ENCODE measurements around the gene RBM47. TPM values are rescaled to one million over a fixed set of nuclear protein-coding genes. Genes with fewer than 3 reads are reported as not detected.

The RBM47 gene
- total RNA-seq, 1 donor from 2014 or later, result 0.37 TPM

DNA sequence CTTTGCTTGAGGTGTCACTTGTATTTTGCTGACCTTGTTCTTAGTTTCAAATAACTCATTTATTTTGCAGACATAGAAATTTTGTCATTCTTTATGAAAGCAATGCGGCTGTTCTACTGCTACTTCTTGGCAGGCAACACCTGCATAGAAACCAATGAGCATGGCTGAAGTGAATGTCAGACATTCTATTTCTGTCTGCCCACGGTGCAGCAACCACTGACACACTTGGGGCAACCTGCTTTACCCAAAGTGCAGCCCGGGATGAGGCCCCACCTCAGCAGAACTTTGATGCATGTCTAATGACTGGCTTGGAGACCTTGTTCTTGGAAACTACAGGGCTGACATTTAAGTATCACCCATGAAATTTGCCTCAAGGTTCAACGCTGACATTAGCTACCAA lies 93.6 kb downstream of the RBM47 start:
- TF ChIP-seq, protein P1, sequence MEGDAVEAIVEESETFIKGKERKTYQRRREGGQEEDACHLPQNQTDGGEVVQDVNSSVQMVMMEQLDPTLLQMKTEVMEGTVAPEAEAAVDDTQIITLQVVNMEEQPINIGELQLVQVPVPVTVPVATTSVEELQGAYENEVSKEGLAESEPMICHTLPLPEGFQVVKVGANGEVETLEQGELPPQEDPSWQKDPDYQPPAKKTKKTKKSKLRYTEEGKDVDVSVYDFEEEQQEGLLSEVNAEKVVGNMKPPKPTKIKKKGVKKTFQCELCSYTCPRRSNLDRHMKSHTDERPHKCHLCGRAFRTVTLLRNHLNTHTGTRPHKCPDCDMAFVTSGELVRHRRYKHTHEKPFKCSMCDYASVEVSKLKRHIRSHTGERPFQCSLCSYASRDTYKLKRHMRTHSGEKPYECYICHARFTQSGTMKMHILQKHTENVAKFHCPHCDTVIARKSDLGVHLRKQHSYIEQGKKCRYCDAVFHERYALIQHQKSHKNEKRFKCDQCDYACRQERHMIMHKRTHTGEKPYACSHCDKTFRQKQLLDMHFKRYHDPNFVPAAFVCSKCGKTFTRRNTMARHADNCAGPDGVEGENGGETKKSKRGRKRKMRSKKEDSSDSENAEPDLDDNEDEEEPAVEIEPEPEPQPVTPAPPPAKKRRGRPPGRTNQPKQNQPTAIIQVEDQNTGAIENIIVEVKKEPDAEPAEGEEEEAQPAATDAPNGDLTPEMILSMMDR (conservative IDR thresholded peaks at IDR 0.05), result no peak
- Mint-ChIP-seq H3K4me1 (no peaks in the 10 kb centered on the region), H3K36me3 (ENCODE audit: low read depth) (no peaks in the 10 kb centered on the region), H3K4me3 (no peak overlapping the region), H3K27me3 (ENCODE audit: low read depth) (no peaks in the 10 kb centered on the region), H3K9me3 (no peaks in the 10 kb centered on the region), H3K27ac (ENCODE audit: unreplicated experiment) (no peak overlapping the region)
- no peak for DNase-seq (ENCODE audit: low read depth, low spot score)

DNA sequence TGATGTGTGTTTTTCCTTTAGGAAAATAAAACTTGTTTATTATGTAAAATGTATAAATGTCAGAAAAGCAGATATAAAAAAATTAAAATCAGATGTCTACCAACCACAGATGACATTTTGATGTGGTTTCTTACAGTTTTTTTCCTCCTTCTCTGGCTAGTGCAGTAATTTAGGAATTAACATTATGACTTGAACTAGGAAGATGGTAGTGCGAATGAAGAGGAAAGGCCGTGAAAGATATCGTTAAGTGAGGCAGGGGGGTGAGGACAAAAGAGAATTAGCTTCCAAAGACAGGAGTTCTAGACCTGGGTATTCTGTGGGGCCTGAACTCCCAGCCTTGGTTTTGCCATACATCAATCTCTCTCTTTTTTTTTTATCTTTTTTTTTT lies 98.0 kb downstream of the RBM47 start:
- Mint-ChIP-seq H3K27ac (ENCODE audit: unreplicated experiment) (no peak overlapping the region), H3K9me3 (no peaks in the 10 kb centered on the region), H3K4me3 (no peak overlapping the region), H3K27me3 (ENCODE audit: low read depth) (no peaks in the 10 kb centered on the region), H3K4me1 (no peaks in the 10 kb centered on the region), H3K36me3 (ENCODE audit: low read depth) (no peaks in the 10 kb centered on the region)
- TF ChIP-seq, protein P1 (conservative IDR thresholded peaks at IDR 0.05), result no peak
- no peak for DNase-seq (ENCODE audit: low read depth, low spot score)

DNA sequence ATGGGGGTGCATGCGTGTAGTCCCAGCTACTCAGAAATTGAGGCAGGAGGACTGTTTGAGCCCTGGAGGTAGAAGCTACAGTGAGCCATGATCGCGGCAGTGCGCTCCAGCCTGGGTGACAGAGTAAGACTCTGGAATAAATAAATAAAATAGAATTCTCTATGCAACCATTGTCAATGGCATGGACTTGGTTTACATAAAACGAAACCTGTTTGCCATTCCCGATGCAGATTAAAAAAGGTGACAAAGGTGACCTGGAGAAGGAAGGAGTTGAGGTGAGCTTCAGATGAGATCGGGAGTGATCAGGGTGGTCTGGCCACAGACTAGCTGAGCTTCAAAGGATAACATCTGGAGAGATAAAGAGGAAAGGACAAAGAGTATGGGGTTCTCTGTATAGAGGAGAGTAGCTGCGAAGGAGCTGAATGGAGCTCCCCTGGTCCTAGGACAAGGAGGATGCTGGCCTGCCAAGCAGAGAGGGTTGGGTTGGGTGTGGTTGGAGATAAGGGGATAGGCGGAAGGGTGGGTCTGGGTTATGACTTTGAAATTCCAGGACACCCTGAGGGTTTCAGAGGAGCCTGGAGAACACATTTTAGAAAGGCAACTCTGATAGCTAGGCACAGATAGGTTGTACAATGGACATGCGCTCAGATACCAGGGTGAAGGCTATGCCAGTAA lies 98.6 kb downstream of the RBM47 start:
- H3K9me3 Mint-ChIP-seq, result no peaks in the 10 kb centered on the region
- no peak overlapping the region for H3K4me3 Mint-ChIP-seq
- no peak overlapping the region for H3K27ac Mint-ChIP-seq (ENCODE audit: unreplicated experiment)
- no peaks in the 10 kb centered on the region for H3K4me1 Mint-ChIP-seq
- DNase-seq (ENCODE audit: low read depth, low spot score), result no peak
- no peaks in the 10 kb centered on the region for H3K36me3 Mint-ChIP-seq (ENCODE audit: low read depth)
- H3K27me3 Mint-ChIP-seq (ENCODE audit: low read depth), result no peaks in the 10 kb centered on the region
- TF ChIP-seq, protein P1 (conservative IDR thresholded peaks at IDR 0.05), result no peak

DNA sequence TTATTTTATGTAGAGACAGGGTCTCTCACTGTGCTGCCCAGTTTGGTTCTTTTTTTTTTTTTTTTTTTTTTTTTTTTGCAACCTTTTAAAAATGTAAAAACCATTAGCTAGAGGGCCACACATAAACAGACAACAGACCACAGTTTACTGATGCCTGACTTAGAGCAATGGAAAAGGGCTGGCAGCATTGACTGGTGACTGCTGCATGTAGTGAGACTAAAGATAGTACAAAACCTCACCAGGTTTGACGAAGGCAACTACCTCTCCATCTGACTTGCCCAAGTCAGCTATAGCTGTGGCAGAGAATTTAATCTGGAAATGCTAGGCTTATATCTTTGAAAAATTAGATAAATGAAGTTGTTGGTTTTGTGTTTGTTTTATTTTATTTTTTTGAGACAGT lies 102.9 kb downstream of the RBM47 start:
- Mint-ChIP-seq H3K27me3 (ENCODE audit: low read depth) (no peaks in the 10 kb centered on the region), H3K27ac (ENCODE audit: unreplicated experiment) (no peak overlapping the region), H3K4me3 (no peak overlapping the region), H3K9me3 (no peaks in the 10 kb centered on the region), H3K4me1 (peaks cover 8% of the 10 kb centered on the region), H3K36me3 (ENCODE audit: low read depth) (no peaks in the 10 kb centered on the region)
- TF ChIP-seq, protein P1 (conservative IDR thresholded peaks at IDR 0.05), result no peak
- no peak for DNase-seq (ENCODE audit: low read depth, low spot score)

DNA sequence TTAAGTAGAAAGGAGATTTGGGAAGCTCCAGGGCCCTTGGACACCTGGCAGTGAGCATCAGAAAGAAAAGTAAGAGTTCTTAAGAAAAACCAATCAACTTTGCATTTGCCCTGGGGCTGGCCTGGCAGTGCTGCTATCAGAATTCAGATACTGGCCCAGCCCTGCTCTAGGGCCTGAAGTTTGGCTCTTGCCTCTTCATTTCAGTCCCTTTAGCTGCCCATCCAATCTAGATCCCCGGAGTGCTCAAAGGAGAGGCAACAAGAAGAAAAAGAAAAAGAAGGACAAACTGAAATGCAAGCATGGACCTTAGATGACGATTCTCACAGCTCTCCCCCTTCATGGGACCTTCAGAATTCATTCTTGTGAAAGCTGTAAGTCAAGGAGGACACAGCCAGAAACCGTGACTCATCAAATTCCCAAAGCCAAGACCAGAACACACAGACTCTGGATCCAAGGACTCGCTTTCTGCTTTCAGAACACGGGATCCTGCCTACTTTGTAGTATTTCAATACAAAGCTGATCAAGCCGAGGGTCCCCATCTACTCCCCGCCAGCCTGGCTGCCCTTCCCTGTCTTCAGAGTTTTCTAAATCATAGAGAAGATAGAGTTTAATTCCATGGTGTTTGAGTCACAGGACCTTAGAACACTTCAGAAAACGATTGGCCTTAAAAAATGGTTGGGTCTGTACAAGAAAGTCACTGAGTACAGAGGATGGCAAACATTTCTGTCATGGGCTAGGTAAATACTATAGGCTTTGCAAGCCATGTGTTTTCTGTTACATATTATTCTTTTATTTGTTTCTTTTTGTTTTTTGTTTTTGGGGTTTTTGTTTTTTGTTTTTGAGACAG lies 103.7 kb downstream of the RBM47 start:
- Mint-ChIP-seq H3K4me3 (no peak overlapping the region), H3K27me3 (ENCODE audit: low read depth) (no peaks in the 10 kb centered on the region), H3K9me3 (no peaks in the 10 kb centered on the region), H3K36me3 (ENCODE audit: low read depth) (no peaks in the 10 kb centered on the region), H3K27ac (ENCODE audit: unreplicated experiment) (peak overlapping the region; percentile 91), H3K4me1 (peaks cover 8% of the 10 kb centered on the region)
- no peak for DNase-seq (ENCODE audit: low read depth, low spot score)
- TF ChIP-seq, protein P1 (conservative IDR thresholded peaks at IDR 0.05), result no peak
